K562 (cell line): ENCODE measurements around the gene GOT2. TPM values are rescaled to one million over a fixed set of nuclear protein-coding genes. Genes with fewer than 3 reads are reported as not detected.

ENCODE experiments used
- ATAC-seq: fragments of 200-7000 bp; cut with Tn5 transposase; 3 replicates; pipeline ENCODE4 v1.9.1; 2020; ENCODE audit warnings: moderate library complexity
- BruUV-seq: library from RNA; stranded (reverse); fragments of 400-500 nt; replicated peaks from 2 replicates; lab custom pipeline; 2021; lab: Mats Ljungman, UMichigan
- CTCF ChIA-PET: fragments of 300-600 bp; formaldehyde crosslinking; extraction: SDS; loops from one replicate; lab custom pipeline; 2021; ENCODE audit warnings: low intra/inter-chr PET ratio; lab: Yijun Ruan, JAX
- POLR2A ChIA-PET: fragments of 300-600, 350-650 bp; sonication (Branson Sonifier 250); formaldehyde crosslinking; extraction: SDS; loops from one replicate; lab custom pipeline; 2021; ENCODE audit warnings: antibody characterized with exemption, inconsistent platforms; lab: Yijun Ruan, JAX
- DNase-seq, 4 experiments: peaks; one replicate each; pipeline versions ENCODE4 v3.0.0 to v3.0.0-alpha.2; 2011 to 2018; ENCODE audit warnings: low spot score in 3 of 4, mixed read lengths in 3 of 4; ENCODE audit errors: extremely low read depth in 1 of 4
- FAIRE-seq: peaks from 2 replicates; lab custom pipeline; 2011; peaks lifted over from hg19 to GRCh38; lab: Jason Lieb, UNC
- H2AFZ ChIP-seq: 2 replicates; pipeline ENCODE4 v1.6.0; 2011; ENCODE audit warnings: low read depth, low read length, control low read depth, inconsistent platforms
- H3K27ac ChIP-seq: fragments of 200-600 bp; 3 replicates; pipeline ENCODE4 v1.8.0; 2011; ENCODE audit warnings: low read depth, mild to moderate bottlenecking, control low read depth, inconsistent platforms, low read length, moderate library complexity, mixed read lengths; ENCODE audit errors: extremely low read depth
- H3K27me3 ChIP-seq, 2 experiments: fragments of 300-600 bp in 1 of 2; 2 replicates in 1 of 2; 3 replicates in 1 of 2; pipeline versions ENCODE4 v1.6.0 to v1.8.0; 2011; ENCODE audit warnings: inconsistent platforms in 2 of 2, low read length in 2 of 2, mild to moderate bottlenecking in 1 of 2, mixed read lengths in 1 of 2, moderate library complexity in 1 of 2; ENCODE audit not compliant: control insufficient read depth in 2 of 2, insufficient read depth in 2 of 2
- H3K36me3 ChIP-seq: fragments of 300-600 bp; 3 replicates; pipeline ENCODE4 v1.8.0; 2011; ENCODE audit warnings: mild to moderate bottlenecking, low read length, inconsistent platforms; ENCODE audit not compliant: control insufficient read depth, insufficient read depth
- H3K4me1 ChIP-seq, 2 experiments: fragments of 200-600 bp in 1 of 2; replicated peaks in 1 of 2; 2 replicates in 1 of 2; 3 replicates in 1 of 2; pipeline versions ENCODE4 v1.5.1 to v1.8.0; 2011; ENCODE audit warnings: inconsistent platforms in 2 of 2, low read length in 2 of 2, mild to moderate bottlenecking in 1 of 2, mixed read lengths in 1 of 2, moderate library complexity in 1 of 2; ENCODE audit not compliant: control insufficient read depth in 2 of 2, insufficient read depth in 2 of 2
- H3K4me2 ChIP-seq: 2 replicates; pipeline ENCODE4 v1.6.1; 2011; ENCODE audit warnings: low read length, control low read depth, inconsistent platforms, mixed read lengths; ENCODE audit not compliant: insufficient read depth
- H3K4me3 ChIP-seq: fragments of 200-600 bp; sonication (generic), shearing (Covaris generic); 2 replicates; pipeline ENCODE4 v1.5.1; 2016; ENCODE audit warnings: control low read depth, inconsistent platforms
- H3K79me2 ChIP-seq: fragments of 200-600 bp; 3 replicates; pipeline ENCODE4 v1.8.0; 2011; ENCODE audit warnings: low read length, inconsistent platforms; ENCODE audit not compliant: control insufficient read depth, insufficient read depth
- H3K9ac ChIP-seq, 2 experiments: 2 replicates each; pipeline versions ENCODE4 v1.6.0 to v1.6.1; 2011; ENCODE audit warnings: low read depth in 2 of 2, low read length in 2 of 2, control low read depth in 1 of 2, inconsistent platforms in 1 of 2, mild to moderate bottlenecking in 1 of 2, mixed read lengths in 1 of 2; ENCODE audit not compliant: insufficient read depth in 1 of 2
- H3K9me1 ChIP-seq: one replicate; pipeline ENCODE4 v1.6.0; 2011; ENCODE audit warnings: inconsistent platforms, mild to moderate bottlenecking, low read length, moderate library complexity; ENCODE audit not compliant: control insufficient read depth, insufficient read depth
- H3K9me3 ChIP-seq: replicated peaks from 2 replicates; pipeline ENCODE4 v1.5.1; 2011; ENCODE audit warnings: low read depth, low read length, inconsistent platforms; ENCODE audit not compliant: control insufficient read depth, insufficient read depth
- H4K20me1 ChIP-seq: replicated peaks from 2 replicates; pipeline ENCODE4 v1.6.1; 2011; ENCODE audit warnings: low read length, inconsistent platforms, mixed read lengths; ENCODE audit not compliant: control insufficient read depth, insufficient read depth
- ARNT ChIP-seq, 2 experiments: fragments of 450-650 bp; IDR thresholded peaks; 2 replicates each; pipeline ENCODE4 v1.6.1; 2016; ENCODE audit warnings: mild to moderate bottlenecking in 1 of 2
- CREB5 ChIP-seq: fragments of 250-450 bp; sonication (Bioruptor Pico); IDR thresholded peaks from 2 replicates; pipeline ENCODE4 v1.5.0; 2020; ENCODE audit warnings: mild to moderate bottlenecking
- ELF1 ChIP-seq: fragments of 200-800 bp; sonication (Bioruptor generic); IDR thresholded peaks from 2 replicates; pipeline ENCODE4 v1.6.1; 2016; ENCODE audit warnings: missing genetic modification characterization, missing compliant biosample characterization
- ESRRA ChIP-seq: fragments of 450-650 bp; IDR thresholded peaks from 2 replicates; pipeline ENCODE4 v1.6.1; 2014; ENCODE audit warnings: low read depth, mild to moderate bottlenecking, moderate library complexity, borderline replicate concordance
- HES1 ChIP-seq: fragments of 450-650 bp; IDR thresholded peaks from 2 replicates; pipeline ENCODE4 v1.6.1; 2016; ENCODE audit warnings: low read depth, mild to moderate bottlenecking, moderate library complexity
- L3MBTL2 ChIP-seq: fragments of 450-650 bp; IDR thresholded peaks from 2 replicates; pipeline ENCODE4 v1.6.1; 2016; ENCODE audit warnings: mild to moderate bottlenecking, moderate library complexity
- NFIC ChIP-seq: fragments of 450-650 bp; IDR thresholded peaks from 2 replicates; pipeline ENCODE4 v1.6.1; 2017; ENCODE audit warnings: mild to moderate bottlenecking, inconsistent platforms
- NKRF ChIP-seq: fragments of 450-650 bp; IDR thresholded peaks from 2 replicates; pipeline ENCODE4 v1.6.1; 2016; ENCODE audit warnings: borderline replicate concordance
- POLR2A ChIP-seq: fragments of 450-650 bp; conservative IDR thresholded peaks from 2 replicates; pipeline ENCODE4 v1.6.1; 2016
- TGIF2 ChIP-seq: sonication (generic); formaldehyde crosslinking; IDR thresholded peaks from 2 replicates; pipeline ENCODE4 v1.8.1; 2022; ENCODE audit warnings: mild to moderate bottlenecking, missing genetic modification reagents, moderate library complexity
- ZNF175 ChIP-seq: fragments of 200-800 bp; sonication (Bioruptor generic); IDR thresholded peaks from 2 replicates; pipeline ENCODE4 v1.6.1; 2016; ENCODE audit warnings: low read depth, mild to moderate bottlenecking, missing genetic modification characterization, missing compliant biosample characterization
- WGBS: fragments of 100-300 bp; shearing (Covaris generic); methylation state at CpG from one replicate; pipeline ENCODE4 v1.1.6; 2016; ENCODE audit warnings: low coverage, mixed read lengths; ENCODE audit not compliant: insufficient coverage; ENCODE audit errors: missing lambda C conversion rate; 5-methylcytosine and 5-hydroxymethylcytosine counted together
- in situ Hi-C: fragments of 300-500 bp; cut with MboI; formaldehyde crosslinking; loops from 4 replicates; pipeline ENCODE4 v1.15.0; 2018; ENCODE audit warnings: inconsistent platforms, mixed read lengths
- intact Hi-C: fragments of 100-400 bp; cut with micrococcal nuclease; formaldehyde crosslinking; loops from 2 replicates; pipeline ENCODE4 v1.14.2; 2022
- polyA plus RNA-seq, 8 experiments: library from polyadenylated mRNA; depleted of rRNA in 4 of 8; stranded (reverse) in 5 of 8; unstranded in 3 of 8; fragments of >200 nt; fragmentation: Nextera tagmentation in 2 of 8; fragmentation: Illumina TruSeq in 1 of 8; extraction: Ambion mirVana in 2 of 8; extraction: Trizol in 1 of 8; gene quantifications; 2 replicates each; pipeline versions ENCODE4 v1.2.1 to v1.2.3, GENCODE V29; 2011 to 2014; ENCODE audit warnings: inconsistent platforms in 1 of 8, missing spikeins in 1 of 8
- total RNA-seq, 7 experiments: library from RNA; depleted of rRNA in 6 of 7; stranded (reverse); fragments of >200 nt in 6 of 7; fragmentation: Illumina TruSeq in 2 of 7; extraction: Trizol in 2 of 7; gene quantifications; 2 replicates each; pipeline versions ENCODE4 v1.2.1 to v1.2.3, GENCODE V29; 2011 to 2021; ENCODE audit warnings: low replicate concordance in 1 of 7
- TF ChIP-seq, protein P1 (sequence below): fragments of 200-800 bp; sonication (Bioruptor generic); IDR thresholded peaks from 2 replicates; pipeline ENCODE4 v1.6.1; 2017; ENCODE audit warnings: missing genetic modification characterization, missing compliant biosample characterization
- TF ChIP-seq, protein P2 (sequence below): sonication (generic); formaldehyde crosslinking; IDR thresholded peaks from 2 replicates; pipeline ENCODE4 v1.8.1; 2023; ENCODE audit warnings: mild to moderate bottlenecking, missing genetic modification reagents

GOT2 gene
- total and polyA plus RNA-seq, 9 of the 15 experiments (the other 6 are each of a cell fraction or from before 2014, with no cell fraction given): 43.1 to 190 (median 80.2) TPM

GRCh38 chr16:58684354-58685083 is 49.6 kb downstream of the GOT2 start, which contains the start of gene SLC38A7:
TSS of gene SLC38A7 (minus strand) at chr16:58684770. CDS start at chr16:58680126, 4,644 bp downstream.
- 0 out of 3 replicates have a peak, but pooled peaks cover 2% of the 10 kb centered on the region for H3K36me3 ChIP-seq
- WGBS: 8% methylated on average over 36 of the region's 41 CpGs
- FAIRE-seq (peak; percentile 55), ATAC-seq (peak; percentile 99), DNase-seq (peak; percentile 87 to 89 (median 88))
- POLR2A ChIA-PET: interaction anchor here (0.7 to 1.6 kb wide), 5 partner anchors 12 to 50 kb away, joined by 3 to 5 read pairs (median 3); partner anchors contain the start of gene GOT2
- peaks cover 4 to 16% of the 10 kb centered on the region in 2 experiments; a peak in 3 of 5 replicates for H3K4me1 ChIP-seq
- peak within 1 kb of the TSS; percentile 85 for H3K4me2 ChIP-seq
- H3K27ac ChIP-seq: peak within 1 kb of the TSS; percentile 50
- in situ Hi-C loops: no loop called here
- H3K79me2 ChIP-seq: 0 out of 3 replicates have a peak, but pooled peaks cover 3% of the 10 kb centered on the region
- peak within 1 kb of the TSS; percentile 77 to 99; a peak in 3 of 4 replicates for H3K9ac ChIP-seq
- peak within 1 kb of the TSS; percentile 76 for H3K4me3 ChIP-seq
- H3K27me3 ChIP-seq: no peaks in the 10 kb centered on the region
- intact Hi-C loops: no loop called here
- peak within 1 kb of the TSS; percentile 97 for H2AFZ ChIP-seq
- H3K9me3 ChIP-seq: no peaks in the 10 kb centered on the region
- CTCF ChIA-PET: no interaction called here
- no peaks in the 10 kb centered on the region for H4K20me1 ChIP-seq
- no peaks in the 10 kb centered on the region for H3K9me1 ChIP-seq
- no TSS peak for BruUV-seq
- TF ChIP-seq L3MBTL2 (peak; percentile 58), TGIF2 (CRISPR knock-in tag) (no peak), POLR2A (peak; percentile 64), ZNF175 (CRISPR knock-in tag) (no peak), ARNT (IDR thresholded peaks at IDR 0.05) (0 out of 4 replicates have a peak, but pooled peaks of 1 of the 2 experiments have one; percentile 34), ELF1 (tag) (peak; percentile 30; the same call in 1 of the 2 replicates), CREB5 (no peak), NKRF (peak; percentile 96), ESRRA (0 out of 2 replicates have a peak, but pooled peaks have one; percentile 36), HES1 (0 out of 2 replicates have a peak, but pooled peaks have one; percentile 10), NFIC (peak; percentile 56; the same call in 1 of the 2 replicates)
- TF ChIP-seq, protein P1, sequence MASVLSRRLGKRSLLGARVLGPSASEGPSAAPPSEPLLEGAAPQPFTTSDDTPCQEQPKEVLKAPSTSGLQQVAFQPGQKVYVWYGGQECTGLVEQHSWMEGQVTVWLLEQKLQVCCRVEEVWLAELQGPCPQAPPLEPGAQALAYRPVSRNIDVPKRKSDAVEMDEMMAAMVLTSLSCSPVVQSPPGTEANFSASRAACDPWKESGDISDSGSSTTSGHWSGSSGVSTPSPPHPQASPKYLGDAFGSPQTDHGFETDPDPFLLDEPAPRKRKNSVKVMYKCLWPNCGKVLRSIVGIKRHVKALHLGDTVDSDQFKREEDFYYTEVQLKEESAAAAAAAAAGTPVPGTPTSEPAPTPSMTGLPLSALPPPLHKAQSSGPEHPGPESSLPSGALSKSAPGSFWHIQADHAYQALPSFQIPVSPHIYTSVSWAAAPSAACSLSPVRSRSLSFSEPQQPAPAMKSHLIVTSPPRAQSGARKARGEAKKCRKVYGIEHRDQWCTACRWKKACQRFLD: peak; percentile 79; the same call in 1 of the 2 replicates
- TF ChIP-seq, protein P2, sequence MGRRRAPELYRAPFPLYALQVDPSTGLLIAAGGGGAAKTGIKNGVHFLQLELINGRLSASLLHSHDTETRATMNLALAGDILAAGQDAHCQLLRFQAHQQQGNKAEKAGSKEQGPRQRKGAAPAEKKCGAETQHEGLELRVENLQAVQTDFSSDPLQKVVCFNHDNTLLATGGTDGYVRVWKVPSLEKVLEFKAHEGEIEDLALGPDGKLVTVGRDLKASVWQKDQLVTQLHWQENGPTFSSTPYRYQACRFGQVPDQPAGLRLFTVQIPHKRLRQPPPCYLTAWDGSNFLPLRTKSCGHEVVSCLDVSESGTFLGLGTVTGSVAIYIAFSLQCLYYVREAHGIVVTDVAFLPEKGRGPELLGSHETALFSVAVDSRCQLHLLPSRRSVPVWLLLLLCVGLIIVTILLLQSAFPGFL (CRISPR knock-in tag): no peak
